Measurements from ENCODE around the gene ACOX1. TPM values are rescaled to one million over a fixed set of nuclear protein-coding genes. Genes with fewer than 3 reads are reported as not detected.

Gene ACOX1
- polyA plus RNA-seq, 3 donors = 30.3 to 42.7 (median 34.3) TPM

- DNase-seq (ENCODE audit: low read depth in 3 of 3, low spot score in 2 of 3) = peak; percentile 68 to 89 (median 74)
Observed at GRCh38 chr17:75940727-75941441, 38.1 kb downstream of the ACOX1 start, which contains the start of gene FBF1. TSS of gene FBF1 (minus strand) at chr17:75941042. CDS start at chr17:75938149, 2,893 bp downstream.

- no peak for DNase-seq (ENCODE audit: low read depth in 3 of 3, low spot score in 2 of 3)
Observed at GRCh38 chr17:75937652-75938051, 41.3 kb downstream of the ACOX1 start.

- no peak for DNase-seq (ENCODE audit: low read depth in 3 of 3, low spot score in 2 of 3)
Observed at GRCh38 chr17:75933808-75934207, 45.2 kb downstream of the ACOX1 start.

- DNase-seq (ENCODE audit: low read depth in 3 of 3, low spot score in 2 of 3) = no peak
Observed at GRCh38 chr17:75932852-75933251, 46.1 kb downstream of the ACOX1 start.

GRCh38 chr17:75931062-75931461 is 47.9 kb downstream of the ACOX1 start:
- DNase-seq (ENCODE audit: low read depth in 3 of 3, low spot score in 2 of 3) = no peak

GRCh38 chr17:75927286-75927922 is 51.6 kb downstream of the ACOX1 start:
- no peak for DNase-seq (ENCODE audit: low read depth in 3 of 3, low spot score in 2 of 3)

GRCh38 chr17:75926456-75926855 is 52.5 kb downstream of the ACOX1 start:
- DNase-seq (ENCODE audit: low read depth in 3 of 3, low spot score in 2 of 3) = no peak

- DNase-seq (ENCODE audit: low read depth in 3 of 3, low spot score in 2 of 3) = no peak
Observed at GRCh38 chr17:75925912-75926311, 53.1 kb downstream of the ACOX1 start.

GRCh38 chr17:75925103-75925502 is 53.9 kb downstream of the ACOX1 start:
- DNase-seq (ENCODE audit: low read depth in 3 of 3, low spot score in 2 of 3) = no peak

- no peak for DNase-seq (ENCODE audit: low read depth in 3 of 3, low spot score in 2 of 3)
Observed at GRCh38 chr17:75922963-75923874, 55.7 kb downstream of the ACOX1 start.

- no peak for DNase-seq (ENCODE audit: low read depth in 3 of 3, low spot score in 2 of 3)
Observed at GRCh38 chr17:75922173-75922961, 56.6 kb downstream of the ACOX1 start.

- DNase-seq (ENCODE audit: low read depth in 3 of 3, low spot score in 2 of 3) = no peak
Observed at GRCh38 chr17:75921596-75921995, 57.4 kb downstream of the ACOX1 start.

- DNase-seq (ENCODE audit: low read depth in 3 of 3, low spot score in 2 of 3) = no peak
Observed at GRCh38 chr17:75920045-75920560, 58.9 kb downstream of the ACOX1 start.

- no peak for DNase-seq (ENCODE audit: low read depth in 3 of 3, low spot score in 2 of 3)
Observed at GRCh38 chr17:75919611-75920010, 59.4 kb downstream of the ACOX1 start.

- DNase-seq (ENCODE audit: low read depth in 3 of 3, low spot score in 2 of 3) = no peak
Observed at GRCh38 chr17:75917917-75918445, 61.0 kb downstream of the ACOX1 start.

- no peak for DNase-seq (ENCODE audit: low read depth in 3 of 3, low spot score in 2 of 3)
Observed at GRCh38 chr17:75917141-75917916, 61.6 kb downstream of the ACOX1 start.

GRCh38 chr17:75915268-75915667 is 63.7 kb downstream of the ACOX1 start:
- no peak for DNase-seq (ENCODE audit: low read depth in 3 of 3, low spot score in 2 of 3)

GRCh38 chr17:75914643-75915267 is 64.2 kb downstream of the ACOX1 start:
- no peak for DNase-seq (ENCODE audit: low read depth in 3 of 3, low spot score in 2 of 3)
